ENCODE results near the gene MSL3B. TPM values are rescaled to one million over a fixed set of nuclear protein-coding genes. Genes with fewer than 3 reads are reported as not detected.

Gene MSL3B

DNA sequence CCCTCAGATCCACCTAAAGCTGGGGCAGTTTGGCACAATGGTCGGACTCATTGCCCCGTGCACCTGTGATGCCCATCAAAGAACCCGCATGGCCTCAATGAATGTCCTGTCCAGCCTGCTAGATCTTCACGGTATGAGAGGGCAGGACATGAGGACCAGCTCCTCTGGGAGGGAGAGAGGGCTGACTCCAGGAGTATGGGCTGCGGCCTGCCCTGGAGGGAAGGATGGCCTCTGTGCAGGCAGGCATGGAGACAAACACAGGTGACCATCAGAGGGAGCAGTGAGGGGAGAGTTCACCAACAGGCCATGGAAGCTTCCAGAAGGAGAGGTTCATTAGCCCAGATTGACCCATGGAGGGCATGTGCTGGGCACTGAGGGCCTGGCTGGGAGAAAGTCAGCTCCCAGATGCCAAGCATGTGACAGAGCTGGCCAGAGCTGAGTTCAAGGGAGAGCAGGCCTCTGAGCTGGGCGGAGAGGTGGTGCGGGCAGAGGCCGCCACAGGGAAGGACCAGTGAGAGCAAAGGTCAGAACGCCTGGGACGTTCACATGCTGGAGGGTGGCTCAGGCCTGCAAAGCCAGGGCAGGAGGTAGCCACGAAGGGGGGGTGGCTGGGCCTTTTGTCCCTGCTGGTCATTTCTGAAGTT, 50.1 kb downstream of the MSL3B start:
- DNase-seq (ENCODE audit: low read depth in 2 of 2), result no peak

DNA sequence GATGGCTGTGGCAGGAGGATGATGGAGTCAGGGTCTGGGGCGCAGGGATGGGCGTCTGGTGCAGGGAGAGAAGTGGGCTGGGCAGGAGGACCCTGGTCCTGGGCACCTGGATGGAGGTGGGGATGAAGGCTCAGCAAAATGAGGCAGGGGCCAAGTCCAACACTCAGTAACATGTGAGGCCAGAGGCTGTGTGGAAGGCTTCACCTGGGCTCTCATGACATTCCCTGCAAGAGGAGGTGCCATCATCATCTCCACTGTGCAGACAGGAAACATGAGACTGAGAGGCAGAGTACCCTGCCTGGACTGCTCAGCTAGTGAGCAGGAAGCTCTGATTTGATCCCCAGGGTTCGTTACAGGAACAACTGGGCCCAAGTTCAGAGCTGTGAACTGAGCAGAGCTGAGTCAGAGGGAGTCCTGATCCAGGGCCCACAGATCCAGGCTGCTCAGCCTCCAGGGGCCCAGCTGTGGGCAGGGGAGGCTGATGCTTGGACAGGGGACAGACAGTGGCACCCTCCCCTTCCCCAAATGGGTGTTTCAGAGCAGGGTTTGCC, 50.8 kb downstream of the MSL3B start:
- no peak for DNase-seq (ENCODE audit: low read depth in 2 of 2)

DNA sequence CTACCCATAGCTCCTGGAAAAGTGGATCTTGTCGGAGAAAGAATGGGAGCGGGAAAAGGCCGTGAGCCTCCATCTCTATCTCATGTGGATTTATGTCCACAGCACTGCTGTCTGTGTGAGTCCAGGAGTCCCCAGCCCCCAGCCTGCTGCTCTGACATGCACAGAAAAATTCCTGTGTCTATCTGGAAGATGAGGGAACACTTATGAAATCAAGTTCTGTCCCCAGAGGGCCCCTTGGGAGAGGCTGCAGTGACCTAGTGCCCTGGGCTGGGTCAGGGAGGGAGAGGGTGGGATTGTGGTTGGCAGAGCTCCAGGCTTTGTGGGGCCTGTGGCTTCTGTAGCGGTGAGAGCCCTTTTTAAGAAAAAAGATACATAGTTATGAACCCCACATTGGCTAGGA, 51.4 kb downstream of the MSL3B start:
- no peak for DNase-seq (ENCODE audit: low read depth in 2 of 2)

DNA sequence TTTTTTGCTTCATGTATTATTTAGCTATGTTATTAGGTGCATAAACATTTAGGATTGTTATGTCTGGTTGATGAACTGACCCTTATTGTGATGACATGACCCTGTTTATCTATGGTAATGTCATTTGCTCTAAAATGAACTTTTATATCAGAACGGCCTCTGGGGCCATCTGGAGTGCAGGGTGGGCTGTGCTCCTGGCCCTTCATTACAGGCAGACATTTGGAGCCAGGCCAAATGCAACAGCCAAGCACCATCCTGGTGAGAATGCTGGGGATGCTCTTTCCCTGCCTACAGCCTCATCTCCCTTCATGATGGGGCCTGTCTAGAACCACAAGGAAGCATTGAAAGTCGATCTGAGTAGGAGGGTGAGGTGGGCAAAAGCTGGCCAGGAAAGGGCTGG, 51.9 kb downstream of the MSL3B start:
- DNase-seq (ENCODE audit: low read depth in 2 of 2), result no peak

DNA sequence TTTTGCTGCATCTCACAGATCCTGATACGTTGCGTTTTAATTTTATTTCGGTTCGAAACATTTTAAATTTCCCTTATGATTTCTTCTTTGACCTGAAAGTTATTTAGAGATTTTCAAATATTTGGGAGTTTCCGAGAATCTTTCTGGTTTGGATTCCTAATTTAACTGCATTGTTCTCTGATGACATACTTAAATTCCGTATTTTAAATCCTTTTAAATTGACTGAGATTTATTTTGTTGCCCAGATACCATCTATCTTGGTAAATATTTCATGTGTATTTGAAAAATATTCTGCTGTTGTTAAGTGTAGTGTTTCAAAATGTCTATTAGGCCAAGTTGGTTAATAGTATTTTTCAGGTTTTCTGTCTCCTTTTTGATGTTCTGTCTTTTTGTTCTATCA, 52.3 kb downstream of the MSL3B start:
- no peak for DNase-seq (ENCODE audit: low read depth in 2 of 2)

Other genes with a start within 250 kb of the MSL3B start
- not detected in 2 replicates for gene UGT1A10, start 231.9 kb downstream of the MSL3B start, total RNA-seq
- gene UGT1A9, start 196.5 kb downstream of the MSL3B start, total RNA-seq, result not detected in 2 replicates
- not detected in 2 replicates for gene UGT1A7, start 186.5 kb downstream of the MSL3B start, total RNA-seq
- gene UGT1A6, start 175.5 kb downstream of the MSL3B start, total RNA-seq, result not detected in 2 replicates
- not detected in 2 replicates for gene UGT1A5, start 155.5 kb downstream of the MSL3B start, total RNA-seq
- not detected in 2 replicates for gene UGT1A4, start 149.7 kb downstream of the MSL3B start, total RNA-seq
- gene UGT1A3, start 139.3 kb downstream of the MSL3B start, total RNA-seq, result not detected in 2 replicates
- gene UGT1A1, start 108.1 kb downstream of the MSL3B start, total RNA-seq, result not detected in 2 replicates
- gene MROH2A, start 90.1 kb downstream of the MSL3B start, total RNA-seq, result not detected in 2 replicates
- 2.0 and 5.0 TPM in 2 replicates for gene HJURP, start 13.9 kb downstream of the MSL3B start, total RNA-seq
- gene TRPM8, start 49.0 kb upstream of the MSL3B start, total RNA-seq, result not detected in 2 replicates
- not detected in 2 replicates for gene SPP2, start 182.3 kb upstream of the MSL3B start, total RNA-seq

Measured in lung microvascular endothelial cell (primary cell).